GM10266 (cell line): ENCODE measurements around the gene TMEM238L.

ENCODE experiments used
- DNase-seq: peaks from one replicate; pipeline ENCODE4 v3.0.0; 2012; ENCODE audit errors: extremely low spot score
- CTCF ChIP-seq: IDR thresholded peaks from 2 replicates; pipeline ENCODE4 v1.5.1; 2012; ENCODE audit warnings: mild to moderate bottlenecking, low read depth; ENCODE audit not compliant: control insufficient read depth, insufficient read depth; ENCODE audit errors: missing control alignments

TMEM238L gene

GRCh38 chr17:10821054-10821453 lies 17.2 kb upstream of the TMEM238L start:
- no peak for DNase-seq
- TF ChIP-seq CTCF = no peak

- no peak for TF ChIP-seq CTCF
- no peak for DNase-seq
These were observed 11.4 kb upstream of the TMEM238L start for GRCh38 chr17:10815319-10815718.

GRCh38 chr17:10814075-10814474 lies 10.2 kb upstream of the TMEM238L start:
- no peak for DNase-seq
- TF ChIP-seq CTCF = no peak

- no peak for TF ChIP-seq CTCF
- no peak for DNase-seq
These were observed 8.8 kb upstream of the TMEM238L start for GRCh38 chr17:10812674-10813073.

GRCh38 chr17:10809605-10810004 lies 5.7 kb upstream of the TMEM238L start:
- no peak for TF ChIP-seq CTCF
- DNase-seq = no peak

GRCh38 chr17:10807704-10808128 lies 3.8 kb upstream of the TMEM238L start:
- no peak for DNase-seq
- no peak for TF ChIP-seq CTCF

GRCh38 chr17:10806545-10807262 lies 2.8 kb upstream of the TMEM238L start:
- no peak for DNase-seq
- no peak for TF ChIP-seq CTCF
